Measurements from ENCODE around the gene WASHC2A. TPM values are rescaled to one million over a fixed set of nuclear protein-coding genes. Genes with fewer than 3 reads are reported as not detected.
"Not testable (repeated sequence)": the region's sequence is repeated elsewhere in the genome, so short reads cannot be mapped to it uniquely, and the experiment has no call there.

WASHC2A gene, protein sequence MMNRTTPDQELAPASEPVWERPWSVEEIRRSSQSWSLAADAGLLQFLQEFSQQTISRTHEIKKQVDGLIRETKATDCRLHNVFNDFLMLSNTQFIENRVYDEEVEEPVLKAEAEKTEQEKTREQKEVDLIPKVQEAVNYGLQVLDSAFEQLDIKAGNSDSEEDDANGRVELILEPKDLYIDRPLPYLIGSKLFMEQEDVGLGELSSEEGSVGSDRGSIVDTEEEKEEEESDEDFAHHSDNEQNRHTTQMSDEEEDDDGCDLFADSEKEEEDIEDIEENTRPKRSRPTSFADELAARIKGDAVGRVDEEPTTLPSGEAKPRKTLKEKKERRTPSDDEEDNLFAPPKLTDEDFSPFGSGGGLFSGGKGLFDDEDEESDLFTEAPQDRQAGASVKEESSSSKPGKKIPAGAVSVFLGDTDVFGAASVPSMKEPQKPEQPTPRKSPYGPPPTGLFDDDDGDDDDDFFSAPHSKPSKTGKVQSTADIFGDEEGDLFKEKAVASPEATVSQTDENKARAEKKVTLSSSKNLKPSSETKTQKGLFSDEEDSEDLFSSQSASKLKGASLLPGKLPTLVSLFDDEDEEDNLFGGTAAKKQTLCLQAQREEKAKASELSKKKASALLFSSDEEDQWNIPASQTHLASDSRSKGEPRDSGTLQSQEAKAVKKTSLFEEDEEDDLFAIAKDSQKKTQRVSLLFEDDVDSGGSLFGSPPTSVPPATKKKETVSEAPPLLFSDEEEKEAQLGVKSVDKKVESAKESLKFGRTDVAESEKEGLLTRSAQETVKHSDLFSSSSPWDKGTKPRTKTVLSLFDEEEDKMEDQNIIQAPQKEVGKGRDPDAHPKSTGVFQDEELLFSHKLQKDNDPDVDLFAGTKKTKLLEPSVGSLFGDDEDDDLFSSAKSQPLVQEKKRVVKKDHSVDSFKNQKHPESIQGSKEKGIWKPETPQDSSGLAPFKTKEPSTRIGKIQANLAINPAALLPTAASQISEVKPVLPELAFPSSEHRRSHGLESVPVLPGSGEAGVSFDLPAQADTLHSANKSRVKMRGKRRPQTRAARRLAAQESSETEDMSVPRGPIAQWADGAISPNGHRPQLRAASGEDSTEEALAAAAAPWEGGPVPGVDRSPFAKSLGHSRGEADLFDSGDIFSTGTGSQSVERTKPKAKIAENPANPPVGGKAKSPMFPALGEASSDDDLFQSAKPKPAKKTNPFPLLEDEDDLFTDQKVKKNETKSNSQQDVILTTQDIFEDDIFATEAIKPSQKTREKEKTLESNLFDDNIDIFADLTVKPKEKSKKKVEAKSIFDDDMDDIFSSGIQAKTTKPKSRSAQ (N-terminal part only)
- 10.6 TPM for total RNA-seq

DNA sequence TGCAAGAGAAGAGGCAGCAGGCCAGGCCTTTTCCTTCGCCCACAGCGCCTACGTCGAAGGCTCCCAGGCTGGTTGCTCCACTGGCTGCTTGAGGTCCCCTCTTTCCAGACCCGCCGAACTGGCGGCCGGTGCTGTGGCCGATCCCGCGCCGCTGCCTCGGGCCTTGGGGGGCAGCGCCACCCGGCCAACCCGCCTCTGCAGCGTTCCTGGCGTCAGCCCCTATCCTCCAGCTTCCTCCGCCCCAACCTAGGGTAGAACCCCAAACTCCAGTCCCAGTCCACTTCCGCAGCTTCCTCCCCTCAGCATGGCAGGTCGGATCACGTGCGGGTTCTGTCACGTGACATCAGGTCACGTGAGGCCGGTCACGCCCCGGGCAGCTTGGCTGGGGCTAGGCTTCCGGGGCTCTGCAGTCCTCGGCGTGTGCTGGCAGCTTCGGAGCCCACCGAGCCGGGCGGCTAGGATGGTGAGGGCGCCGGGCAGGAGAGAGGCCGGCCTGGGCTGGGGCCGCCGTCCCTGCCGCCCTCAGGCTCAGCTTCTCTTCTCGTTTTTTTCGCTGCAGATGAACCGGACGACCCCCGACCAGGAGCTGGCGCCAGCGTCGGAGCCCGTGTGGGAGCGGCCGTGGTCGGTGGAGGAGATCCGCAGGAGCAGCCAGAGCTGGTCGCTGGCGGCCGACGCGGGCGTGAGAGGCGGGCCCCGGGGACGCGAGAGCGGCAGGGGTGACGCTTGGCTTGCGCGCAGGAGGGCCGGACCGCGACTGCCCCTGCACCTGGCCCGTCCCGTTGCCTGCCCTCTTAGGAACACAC, at the start of gene WASHC2A:
TSS of gene WASHC2A (plus strand) at position 409 of the 806 bp plus-strand sequence. CDS start at position 461, 52 bp downstream.
- ATAC-seq (peak; percentile 97), DNase-seq (ENCODE audit: low spot score) (peak; percentile 85)

DNA sequence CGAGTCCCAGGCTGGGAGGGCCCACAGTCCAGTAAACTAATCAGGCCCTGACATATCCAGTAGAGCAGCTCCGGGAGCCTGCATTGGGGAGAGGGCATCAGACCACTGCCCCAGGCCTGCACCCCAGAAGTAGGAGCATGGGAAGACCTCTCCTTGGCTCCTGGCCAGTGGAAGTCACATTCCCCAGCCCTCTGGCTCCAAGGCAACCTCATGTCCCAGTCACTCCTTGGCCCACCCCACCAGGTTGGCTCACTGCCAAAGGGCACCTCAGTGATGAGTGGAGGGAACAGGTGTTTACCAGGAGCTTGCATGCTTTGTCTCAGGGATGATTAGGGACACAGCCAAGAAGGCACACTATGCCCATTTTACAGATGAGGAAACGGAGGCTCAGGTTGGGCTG, 48.5 kb upstream of the WASHC2A start:
- not testable (repeated sequence) for ATAC-seq; DNase-seq (ENCODE audit: low spot score)

DNA sequence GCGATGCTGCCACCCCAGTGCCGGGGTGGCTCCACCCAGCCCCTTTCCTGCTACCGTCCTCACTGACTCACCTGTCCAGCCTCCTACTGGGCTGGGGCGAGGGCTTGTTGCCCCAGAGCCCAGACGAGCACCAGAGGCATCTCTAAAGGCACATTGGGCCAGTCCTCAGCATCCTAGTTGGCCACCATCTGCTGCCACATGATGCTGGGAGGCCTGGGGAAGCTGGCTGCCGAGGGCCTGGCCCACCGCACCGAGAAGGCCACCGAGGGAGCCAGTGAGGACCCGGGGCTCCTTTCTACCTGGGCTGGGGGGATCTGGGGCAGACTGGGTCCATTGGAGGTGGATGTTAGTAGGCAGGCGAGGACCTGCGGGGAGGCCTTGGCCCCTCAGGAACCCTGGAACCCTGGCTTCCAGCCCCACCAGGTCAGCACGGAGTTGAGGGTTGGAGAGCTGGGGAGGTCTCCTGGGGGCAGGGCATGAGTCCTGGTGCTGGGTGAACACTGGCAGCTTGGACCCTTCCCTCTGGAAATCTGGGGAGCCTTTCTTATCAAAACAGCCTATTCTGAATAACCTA, 47.2 kb upstream of the WASHC2A start:
- DNase-seq (ENCODE audit: low spot score); ATAC-seq: not testable (repeated sequence)

DNA sequence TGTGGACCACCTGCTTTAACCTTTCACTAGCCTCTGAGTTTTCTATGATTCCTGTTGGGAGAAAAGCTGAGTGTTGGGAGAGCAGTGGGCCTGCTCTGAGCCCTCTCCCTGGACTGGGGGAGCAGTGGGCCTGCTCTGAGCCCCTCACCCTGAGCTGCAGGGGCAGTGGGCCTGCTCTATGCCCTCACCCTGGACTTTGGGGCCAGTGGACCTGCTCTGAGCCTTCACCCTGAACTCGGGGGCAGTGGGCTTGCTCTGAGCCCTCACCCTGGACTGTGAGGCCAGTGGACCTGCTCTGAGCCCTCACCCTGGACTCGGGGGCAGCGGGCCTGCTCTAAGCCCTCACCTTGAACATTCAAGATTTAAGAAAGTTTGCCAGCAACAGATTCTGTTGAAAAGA, 46.1 kb upstream of the WASHC2A start:
- ATAC-seq (no peak), DNase-seq (ENCODE audit: low spot score) (no peak)

DNA sequence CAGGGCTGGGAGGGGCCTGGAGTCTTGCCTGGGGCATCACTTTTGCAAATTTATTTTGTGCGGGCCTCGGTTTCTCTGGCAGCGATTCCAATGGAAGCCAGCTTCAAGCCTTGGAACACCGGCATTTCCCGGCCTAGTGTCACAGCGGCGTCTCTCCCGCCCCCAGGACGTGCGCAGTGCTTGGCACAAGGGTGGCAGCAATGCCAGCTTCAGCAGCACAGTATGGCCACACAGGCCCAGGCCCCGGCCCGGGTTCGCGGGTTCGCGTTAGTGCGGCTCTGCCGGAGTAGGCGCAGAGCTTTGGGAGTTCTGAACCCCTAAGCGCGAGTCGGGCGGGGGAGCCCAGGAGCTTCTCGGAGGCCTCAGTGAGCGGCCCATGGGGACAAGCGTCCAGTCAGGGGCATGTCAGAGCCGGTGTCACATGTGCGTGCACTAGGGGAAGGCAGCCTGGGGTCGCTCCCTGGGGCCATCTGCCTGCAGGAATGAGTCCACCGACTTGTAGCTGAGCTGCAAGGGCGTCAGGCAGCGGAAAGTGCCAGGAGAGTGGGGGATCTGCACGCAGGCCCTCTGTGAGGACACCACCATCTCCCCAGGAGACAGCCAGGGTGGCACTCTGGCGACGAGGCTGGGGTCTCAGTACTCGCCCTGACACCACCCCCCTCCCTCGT, 42.9 kb upstream of the WASHC2A start:
- not testable (repeated sequence) for ATAC-seq; DNase-seq (ENCODE audit: low spot score)

DNA sequence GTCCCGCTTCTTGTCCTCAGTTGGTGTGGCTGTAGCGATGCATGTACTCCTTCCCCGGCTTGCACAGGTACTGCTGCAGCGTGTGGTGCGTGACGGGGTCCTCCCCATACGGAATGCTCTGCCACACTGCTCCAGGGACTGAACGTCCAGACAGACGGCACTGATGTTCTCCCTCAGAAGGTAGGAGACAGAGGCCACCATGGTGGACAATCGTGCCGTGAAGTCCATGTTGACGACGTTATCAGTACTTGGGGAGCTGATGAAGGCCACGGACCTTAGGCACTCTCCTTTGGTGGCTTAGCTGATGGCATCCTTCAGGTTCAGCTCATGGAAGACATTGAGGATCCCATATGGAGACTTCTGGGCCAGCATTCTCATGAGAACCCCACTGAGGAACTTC, 42.1 kb upstream of the WASHC2A start:
- ATAC-seq (no peak), DNase-seq (ENCODE audit: low spot score) (no peak)

DNA sequence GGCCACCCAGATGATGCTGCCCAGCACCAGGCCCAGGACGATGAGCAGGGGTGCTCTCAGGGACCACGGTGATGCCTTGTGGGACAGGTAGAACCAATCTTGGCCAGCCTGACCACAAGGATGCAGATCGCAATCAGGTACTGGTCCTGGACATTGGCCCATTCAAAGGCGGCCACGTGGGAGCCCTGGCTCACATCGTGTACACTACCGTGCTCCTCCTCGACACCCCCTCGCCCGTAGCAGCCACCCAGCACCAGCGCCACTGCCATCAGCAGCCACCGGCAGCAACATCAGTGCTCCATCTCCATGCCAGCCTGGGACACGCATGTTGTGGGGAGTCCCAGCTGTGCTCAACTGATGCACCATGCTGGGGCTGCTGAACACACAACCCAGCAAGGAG, 40.6 kb upstream of the WASHC2A start:
- ATAC-seq (no peak), DNase-seq (ENCODE audit: low spot score) (no peak)

DNA sequence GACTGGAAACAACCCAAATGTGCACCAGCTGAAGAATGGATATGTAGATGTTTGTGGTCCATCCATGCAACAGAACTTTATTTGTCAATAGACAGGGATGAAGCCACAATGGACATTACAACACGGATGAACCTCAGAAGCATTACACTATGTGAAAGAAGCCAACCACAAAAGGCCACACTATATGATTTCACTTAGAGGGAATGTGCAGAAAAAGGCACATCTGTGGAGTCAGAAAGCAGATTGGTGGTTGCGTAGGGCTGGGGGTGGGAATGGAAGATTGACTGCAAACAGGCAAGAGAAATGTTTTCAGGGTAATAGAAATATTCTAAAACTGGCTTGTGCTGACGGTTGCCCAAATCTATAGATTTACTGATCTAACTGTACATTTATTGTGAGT, 34.3 kb upstream of the WASHC2A start:
- no peak for ATAC-seq
- no peak for DNase-seq (ENCODE audit: low spot score)

DNA sequence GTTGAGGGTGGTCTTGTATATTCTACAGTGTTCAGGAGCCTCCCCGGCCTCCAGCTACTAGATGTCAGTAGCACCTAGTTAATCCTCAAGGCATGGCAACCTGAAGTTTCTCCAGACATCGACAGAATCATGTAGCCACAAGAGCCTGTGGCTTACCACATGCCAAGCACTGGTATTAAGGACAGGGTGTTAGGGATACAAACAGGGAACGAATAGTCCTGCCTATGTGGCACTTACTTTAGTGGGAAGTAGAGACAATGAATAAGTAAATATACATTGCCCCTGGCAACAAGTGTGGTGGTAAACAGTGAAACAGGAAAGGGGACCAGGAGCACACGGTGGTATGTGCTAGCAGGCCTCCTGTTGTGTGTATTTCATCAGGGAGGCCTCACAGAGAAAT, 32.4 kb upstream of the WASHC2A start:
- not testable (repeated sequence) for ATAC-seq; DNase-seq (ENCODE audit: low spot score)

DNA sequence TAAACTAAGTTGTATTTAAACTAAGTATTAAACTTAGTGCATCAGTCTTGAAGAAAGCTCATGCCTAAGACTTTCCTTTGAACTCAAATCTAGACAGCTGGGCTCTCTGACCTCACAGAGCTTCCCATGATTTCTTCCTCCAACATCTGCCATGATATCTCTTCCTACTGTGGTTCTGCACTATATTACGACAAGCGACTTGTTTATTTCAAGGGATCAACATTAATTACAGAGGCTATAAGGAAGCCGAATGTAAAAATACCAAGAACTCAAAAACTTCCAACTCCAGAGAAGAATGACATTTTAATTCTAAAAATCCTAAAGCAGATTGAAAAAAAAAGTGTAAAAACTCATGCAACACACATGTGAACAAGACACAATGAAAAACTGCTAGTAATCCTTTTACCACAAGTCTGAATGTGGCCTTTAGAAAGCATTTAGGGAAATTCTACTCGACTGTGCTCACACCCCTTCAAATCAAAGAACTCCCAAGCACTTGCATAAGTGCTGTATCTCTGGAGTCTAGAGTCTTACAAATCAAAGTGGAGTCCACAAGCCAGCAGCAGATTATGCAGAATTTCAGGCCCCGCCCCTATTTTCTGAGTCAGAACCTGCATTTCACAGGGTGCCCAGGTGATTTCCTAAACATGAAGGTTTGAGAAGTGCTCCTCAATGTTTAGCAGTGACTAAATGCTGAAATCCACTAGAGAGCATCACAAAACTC, 22.7 kb upstream of the WASHC2A start:
- no peak for ATAC-seq
- no peak for DNase-seq (ENCODE audit: low spot score)

DNA sequence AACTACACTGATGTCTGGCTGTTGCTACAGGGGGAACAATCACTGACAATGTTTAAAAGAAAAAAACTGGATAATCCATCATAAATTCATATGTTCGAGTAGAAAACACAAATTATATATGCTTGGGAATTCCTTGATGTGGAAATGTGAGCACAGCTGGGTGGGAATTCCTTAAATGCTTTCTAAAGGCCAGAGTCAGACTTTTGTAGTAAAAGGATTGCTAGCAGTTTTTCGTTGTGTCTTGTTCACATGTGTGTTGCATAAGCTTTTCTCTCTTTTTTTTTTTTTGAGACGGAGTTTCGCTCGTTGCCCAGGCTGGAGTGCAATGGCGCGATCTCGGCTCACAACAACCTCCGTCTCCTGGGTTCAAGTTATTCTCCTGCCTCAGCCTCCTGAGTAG, 21.3 kb upstream of the WASHC2A start:
- not testable (repeated sequence) for ATAC-seq; DNase-seq (ENCODE audit: low spot score)

DNA sequence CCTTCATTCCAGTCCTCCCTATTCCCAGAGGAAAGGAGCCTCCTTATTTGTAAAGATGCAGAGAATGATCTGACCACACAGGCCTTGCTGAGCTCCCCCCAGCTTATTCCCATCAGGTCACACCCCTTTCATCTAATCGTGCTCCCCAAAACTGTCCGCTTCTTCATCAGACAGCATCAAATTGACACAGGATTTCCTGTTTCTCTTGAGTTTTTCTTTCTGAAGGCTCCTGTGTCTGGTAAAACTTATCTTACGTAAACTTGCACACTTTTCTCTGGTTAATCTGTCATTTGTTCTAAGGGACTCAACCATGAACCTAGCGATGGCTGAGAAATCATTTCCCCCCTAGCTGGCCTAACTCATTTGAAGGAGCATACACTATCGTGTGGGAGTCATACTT, 20.2 kb upstream of the WASHC2A start:
- not testable (repeated sequence) for DNase-seq (ENCODE audit: low spot score); ATAC-seq

DNA sequence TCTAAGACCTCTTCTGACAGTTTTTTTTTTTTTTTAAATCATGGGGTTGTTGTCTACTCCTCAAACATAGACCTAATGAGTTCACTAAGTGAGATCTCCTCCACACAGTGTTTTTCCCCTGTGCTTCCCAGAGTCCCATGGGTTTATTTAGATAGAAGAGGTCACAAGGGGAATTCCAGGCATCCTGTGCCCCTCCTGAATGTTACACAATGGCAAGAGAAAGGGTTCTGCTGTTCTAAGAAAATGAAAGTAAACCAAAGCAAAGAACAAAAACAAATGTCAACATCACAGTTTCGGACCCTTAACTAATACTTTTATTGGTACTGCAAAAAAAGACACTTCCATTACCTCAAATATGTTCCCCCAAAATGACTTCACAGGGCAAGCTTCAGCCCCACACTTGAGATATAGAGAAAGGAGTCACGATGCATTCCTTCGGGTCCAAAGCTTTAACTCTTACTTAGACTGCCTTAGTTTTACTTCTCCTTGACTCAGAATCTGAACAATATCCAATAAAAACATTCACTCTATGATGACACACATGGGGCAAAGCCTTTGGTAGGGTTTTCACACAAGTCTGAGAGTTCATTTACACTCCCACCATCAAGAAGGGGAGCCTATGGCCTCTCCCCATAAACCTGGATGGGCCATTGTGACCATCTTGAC, 15.6 kb upstream of the WASHC2A start:
- not testable (repeated sequence) for ATAC-seq; DNase-seq (ENCODE audit: low spot score)

DNA sequence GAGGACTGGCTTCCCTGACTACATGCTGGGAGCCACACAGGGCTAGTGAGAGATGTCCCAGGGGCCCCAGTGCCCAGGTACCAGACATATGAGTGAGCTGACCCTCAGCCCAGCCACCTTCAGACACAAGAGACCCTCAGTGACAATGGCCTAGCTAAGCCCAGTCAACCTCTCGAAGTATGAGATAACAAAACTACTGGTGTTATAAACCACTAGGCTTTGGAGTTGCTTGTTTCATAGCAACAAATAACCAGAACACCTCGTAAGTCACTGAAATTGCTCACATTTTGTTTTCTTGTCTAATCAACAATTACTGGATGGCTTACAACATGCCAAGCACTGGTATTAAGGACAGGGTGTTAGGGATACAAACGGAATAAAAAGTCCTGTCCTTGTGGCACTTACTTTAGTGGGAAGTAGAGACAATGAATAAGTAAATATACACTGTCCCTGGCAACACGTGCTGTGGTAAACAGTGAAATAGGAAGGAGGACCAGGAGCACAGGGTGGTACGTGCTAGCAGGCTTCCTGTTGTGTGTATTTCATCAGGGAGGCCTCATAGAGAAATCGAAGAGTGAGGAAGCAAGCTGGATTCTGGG, 14.9 kb upstream of the WASHC2A start:
- not testable (repeated sequence) for DNase-seq (ENCODE audit: low spot score); ATAC-seq

DNA sequence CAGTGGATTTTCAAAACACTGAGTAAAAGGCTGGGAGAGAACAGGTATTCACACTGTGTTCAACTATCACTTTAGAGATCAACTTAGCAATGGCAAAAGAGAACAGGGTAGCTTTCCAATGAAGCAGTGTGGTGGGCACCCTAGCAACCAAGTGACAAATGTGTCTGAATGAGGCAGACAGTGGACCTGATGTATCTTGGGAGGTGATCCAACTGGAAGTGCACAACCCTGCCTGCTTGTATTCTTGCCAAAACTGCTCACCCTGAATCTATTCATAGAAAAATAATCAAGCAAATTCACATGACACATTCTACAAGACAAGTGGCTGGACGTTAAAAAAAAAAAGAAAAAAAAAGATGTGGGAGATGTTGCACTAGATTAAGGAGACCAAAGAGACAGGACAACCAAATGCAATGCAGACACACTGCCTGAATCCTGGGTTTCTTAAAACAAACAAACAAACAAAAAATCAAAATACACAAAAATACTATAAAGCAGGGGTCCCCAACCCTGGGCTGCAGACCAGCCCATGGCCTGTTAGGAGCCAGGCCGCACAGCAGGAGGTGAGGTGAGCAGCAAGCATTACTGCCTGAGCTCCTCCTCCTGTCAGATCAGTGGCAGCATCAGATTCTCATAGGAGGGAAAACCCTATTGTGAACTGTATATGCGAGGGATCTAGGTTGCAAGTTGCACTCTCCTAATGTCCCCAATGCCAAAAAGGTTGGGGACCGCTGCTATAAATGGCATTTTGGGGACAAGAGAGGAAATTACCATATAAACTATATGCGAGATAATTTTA, 12.1 kb upstream of the WASHC2A start:
- DNase-seq (ENCODE audit: low spot score); ATAC-seq: not testable (repeated sequence)

DNA sequence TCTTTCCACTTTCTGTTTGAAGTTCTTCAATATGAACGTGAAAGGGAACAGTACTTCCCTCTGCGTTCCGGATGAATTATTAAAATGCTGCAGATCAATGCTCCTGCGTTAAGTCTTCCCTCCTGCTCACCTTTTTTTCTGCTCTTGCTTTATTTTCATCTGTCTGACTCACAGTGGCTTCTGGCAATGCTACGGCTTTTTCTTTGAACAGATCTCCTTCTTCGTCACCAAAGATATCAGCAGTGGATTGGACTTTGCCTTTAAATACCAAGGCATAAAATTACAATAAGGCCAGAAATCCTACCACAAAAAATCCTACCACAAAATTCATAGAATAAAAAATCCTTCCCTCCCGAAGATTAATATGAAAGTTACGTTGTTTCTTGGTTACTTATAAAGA, 11.1 kb upstream of the WASHC2A start:
- DNase-seq (ENCODE audit: low spot score); ATAC-seq: not testable (repeated sequence)

Data from left lobe of liver (tissue), 2 donors.